ENCODE results near the gene XPA. TPM values are rescaled to one million over a fixed set of nuclear protein-coding genes. Genes with fewer than 3 reads are reported as not detected.

XPA gene
- total and polyA plus RNA-seq, 10 donors = 11.4 to 24.2 (median 16.0) TPM

- no peak for TF ChIP-seq POLR2AphosphoS5 (IDR thresholded peaks at IDR 0.05)
- TF ChIP-seq POLR2A (IDR thresholded peaks at IDR 0.05) = no peak
- no peak for TF ChIP-seq CTCF (IDR thresholded peaks at IDR 0.05 in 8 of 11, conservative IDR thresholded peaks at IDR 0.05 in 3 of 11)
- no peaks in the 10 kb centered on the region for H3K4me1 ChIP-seq
- H3K27ac ChIP-seq = no peak overlapping the region
- intact Hi-C loops (cut with DNase I; ENCODE audit: low total_unique reads) = no loop called here
- peaks cover 0 to 100% (median 85%) of the 10 kb centered on the region in 6 donors for H3K36me3 ChIP-seq
- 80 to 86% (median 83%) methylated on average over 3 of the region's 3 CpGs for WGBS, 5 donors
- H3K27me3 ChIP-seq (replicated peaks in 1 of 7) = no peaks in the 10 kb centered on the region
- H3K4me3 ChIP-seq = no peak overlapping the region
- H3K9me3 ChIP-seq = no peaks in the 10 kb centered on the region
- no peak for DNase-seq
Measured at GRCh38 chr9:97651646-97652045, 45.5 kb downstream of the XPA start.

DNA sequence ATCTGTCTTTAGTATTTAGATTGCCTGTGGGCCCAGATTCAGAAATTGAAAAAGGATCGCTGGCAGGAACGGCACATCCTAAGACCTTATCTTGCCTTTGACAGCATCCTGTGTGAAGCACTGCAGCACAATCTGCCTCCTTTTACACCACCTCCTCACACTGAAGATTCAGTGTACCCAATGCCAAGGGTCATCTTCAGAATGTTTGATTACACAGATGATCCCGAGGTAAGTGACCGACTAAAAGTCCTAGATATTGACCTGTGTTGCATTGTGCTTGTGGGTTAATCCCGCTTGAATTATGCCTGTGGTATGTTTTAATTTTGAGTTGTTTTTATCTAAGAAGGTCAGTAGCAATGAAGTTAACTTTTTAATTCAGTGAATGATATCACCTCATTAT lies 49.1 kb downstream of the XPA start:
- Histone ChIP-seq H3K4me3 (no peak overlapping the region), H3K36me3 (peaks cover 0 to 100% (median 68%) of the 10 kb centered on the region in 6 donors)
- intact Hi-C loops (cut with DNase I; ENCODE audit: low total_unique reads) = no loop called here

DNA sequence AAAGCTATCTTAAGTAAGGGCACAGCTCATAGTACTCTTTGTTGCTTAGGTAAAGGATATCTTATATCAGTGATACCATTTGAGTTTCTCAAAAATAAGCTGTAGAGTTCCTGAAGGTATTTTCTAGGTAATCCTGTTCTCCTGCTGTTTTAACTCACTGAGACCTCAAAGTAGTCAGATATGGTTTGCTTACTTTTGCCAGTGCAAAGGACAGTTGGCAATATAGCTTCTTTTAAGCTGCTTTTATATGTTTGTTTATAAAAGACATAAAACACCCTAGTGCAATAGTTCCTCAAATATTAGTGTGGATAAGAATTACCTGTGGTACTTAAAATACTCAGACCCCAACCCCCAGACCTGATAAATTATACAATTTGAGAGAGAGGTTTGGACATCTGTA lies 51.4 kb downstream of the XPA start:
- intact Hi-C loops (cut with DNase I; ENCODE audit: low total_unique reads) = no loop called here
- peaks cover 0 to 3% (median 0%) of the 10 kb centered on the region in 6 donors for H3K4me1 ChIP-seq
- DNase-seq = no peak
- TF ChIP-seq POLR2A (IDR thresholded peaks at IDR 0.05) (no peak), CTCF (IDR thresholded peaks at IDR 0.05 in 8 of 11, conservative IDR thresholded peaks at IDR 0.05 in 3 of 11) (no peak), POLR2AphosphoS5 (IDR thresholded peaks at IDR 0.05) (no peak)
- no peaks in the 10 kb centered on the region for H3K27me3 ChIP-seq (replicated peaks in 1 of 7)
- peaks cover 0 to 99% (median 56%) of the 10 kb centered on the region in 6 donors for H3K36me3 ChIP-seq
- H3K9me3 ChIP-seq = no peaks in the 10 kb centered on the region
- H3K4me3 ChIP-seq = no peak overlapping the region
- H3K27ac ChIP-seq = no peak overlapping the region

More for the DNA sequence above, 49.1 kb downstream of the XPA start:
- Histone ChIP-seq H3K27me3 (replicated peaks in 1 of 7) (no peaks in the 10 kb centered on the region), H3K9me3 (no peaks in the 10 kb centered on the region), H3K4me1 (no peaks in the 10 kb centered on the region), H3K27ac (no peak overlapping the region)
- no peak for DNase-seq
- WGBS, 5 donors = 93 to 99% (median 94%) methylated on average over 5 of the region's 5 CpGs
- TF ChIP-seq POLR2A (IDR thresholded peaks at IDR 0.05) = no peak
- TF ChIP-seq CTCF (IDR thresholded peaks at IDR 0.05 in 8 of 11, conservative IDR thresholded peaks at IDR 0.05 in 3 of 11) = no peak
- no peak for TF ChIP-seq POLR2AphosphoS5 (IDR thresholded peaks at IDR 0.05)

GRCh38 chr9:97640325-97640724 lies 56.8 kb downstream of the XPA start:
- H3K36me3 ChIP-seq = peaks cover 0 to 50% (median 21%) of the 10 kb centered on the region in 6 donors
- DNase-seq = no peak
- TF ChIP-seq POLR2AphosphoS5 (IDR thresholded peaks at IDR 0.05) (no peak), CTCF (IDR thresholded peaks at IDR 0.05 in 8 of 11, conservative IDR thresholded peaks at IDR 0.05 in 3 of 11) (no peak), POLR2A (IDR thresholded peaks at IDR 0.05) (no peak)
- H3K27me3 ChIP-seq (replicated peaks in 1 of 7) = no peaks in the 10 kb centered on the region
- no peak overlapping the region for H3K27ac ChIP-seq
- 84 to 97% (median 91%) methylated on average over 2 of the region's 2 CpGs for WGBS, 5 donors
- no peaks in the 10 kb centered on the region for H3K9me3 ChIP-seq
- peaks cover 16 to 53% (median 36%) of the 10 kb centered on the region in 6 donors for H3K4me1 ChIP-seq
- intact Hi-C loops (cut with DNase I; ENCODE audit: low total_unique reads) = no loop called here
- H3K4me3 ChIP-seq = no peak overlapping the region

All from spleen (tissue), 11 donors.